ENCODE data around the gene SSC5D. TPM values are rescaled to one million over a fixed set of nuclear protein-coding genes. Genes with fewer than 3 reads are reported as not detected.
A peak's percentile ranks its signal among the peaks of the same experiment; 100 is the strongest.

Gene SSC5D
- total RNA-seq, 2 donors from 2014 or later, result 0.39 to 0.53 TPM

GRCh38 chr19:55535173-55535964 is 47.1 kb downstream of the SSC5D start:
- Mint-ChIP-seq H3K9me3 (no peaks in the 10 kb centered on the region), H3K27ac (no peak overlapping the region), H3K36me3 (no peaks in the 10 kb centered on the region)
- no peak for DNase-seq (ENCODE audit: low spot score in 2 of 2)
- no peak for ATAC-seq

DNA sequence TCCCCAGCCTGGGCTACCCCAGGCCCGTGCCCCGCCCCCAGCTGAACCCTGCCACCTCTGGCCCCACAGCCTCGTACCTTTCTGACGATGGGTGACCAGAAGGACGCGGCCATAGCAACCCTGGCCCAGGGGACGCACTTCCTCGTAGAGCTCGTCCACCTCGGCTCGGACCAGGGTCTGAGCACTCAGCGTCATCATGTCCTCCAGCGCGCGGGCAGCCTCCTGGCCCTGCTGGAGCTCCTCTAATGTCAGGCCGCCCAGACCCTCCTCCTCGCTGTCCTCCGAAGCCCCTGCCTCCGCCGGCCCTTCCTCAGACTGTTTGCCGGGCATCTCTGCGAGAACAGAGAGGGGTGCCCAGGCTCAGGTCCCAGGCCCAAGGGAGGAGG is 47.7 kb downstream of the SSC5D start:
- H3K27ac Mint-ChIP-seq, result no peak overlapping the region
- DNase-seq (ENCODE audit: low spot score in 2 of 2) (no peak), ATAC-seq (no peak)
- H3K9me3 Mint-ChIP-seq, result no peaks in the 10 kb centered on the region
- H3K36me3 Mint-ChIP-seq, result no peaks in the 10 kb centered on the region

- no peak overlapping the region for H3K27ac Mint-ChIP-seq
- DNase-seq (ENCODE audit: low spot score in 2 of 2), result no peak
- no peaks in the 10 kb centered on the region for H3K9me3 Mint-ChIP-seq
- no peak for ATAC-seq
- H3K36me3 Mint-ChIP-seq, result no peaks in the 10 kb centered on the region
Measured at GRCh38 chr19:55536366-55536765, 48.1 kb downstream of the SSC5D start.

- ATAC-seq (no peak), DNase-seq (ENCODE audit: low spot score in 2 of 2) (no peak)
- no peaks in the 10 kb centered on the region for H3K9me3 Mint-ChIP-seq
- no peaks in the 10 kb centered on the region for H3K36me3 Mint-ChIP-seq
- H3K27ac Mint-ChIP-seq, result no peak within 1 kb of the TSS
Measured at GRCh38 chr19:55536951-55537740, 48.9 kb downstream of the SSC5D start, which contains the start of gene SBK2. SBK2 (minus strand) TSS chr19:55537133; CDS start chr19:55536294, 839 bp downstream.

DNA sequence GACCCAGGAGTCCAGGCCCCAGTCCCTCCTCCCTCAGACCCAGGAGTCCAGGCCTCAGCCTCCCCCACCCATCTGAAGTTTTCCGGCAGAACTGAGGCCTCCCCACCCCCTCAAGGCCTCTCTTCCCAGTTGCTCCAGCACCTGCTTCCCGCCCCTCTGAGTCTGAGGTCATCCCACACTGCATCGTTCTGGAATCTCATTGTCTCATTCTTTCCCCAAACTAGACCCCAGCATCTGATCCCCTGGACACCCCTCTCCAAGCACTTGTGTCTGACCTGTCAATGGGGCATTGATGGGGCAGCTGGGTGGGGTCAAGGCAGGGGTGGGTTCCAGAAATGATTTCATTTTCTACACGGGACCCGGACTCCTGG is 49.5 kb downstream of the SSC5D start:
- ATAC-seq (no peak), DNase-seq (ENCODE audit: low spot score in 2 of 2) (no peak)
- H3K36me3 Mint-ChIP-seq, result no peaks in the 10 kb centered on the region
- no peaks in the 10 kb centered on the region for H3K9me3 Mint-ChIP-seq
- H3K27ac Mint-ChIP-seq, result no peak overlapping the region

DNA sequence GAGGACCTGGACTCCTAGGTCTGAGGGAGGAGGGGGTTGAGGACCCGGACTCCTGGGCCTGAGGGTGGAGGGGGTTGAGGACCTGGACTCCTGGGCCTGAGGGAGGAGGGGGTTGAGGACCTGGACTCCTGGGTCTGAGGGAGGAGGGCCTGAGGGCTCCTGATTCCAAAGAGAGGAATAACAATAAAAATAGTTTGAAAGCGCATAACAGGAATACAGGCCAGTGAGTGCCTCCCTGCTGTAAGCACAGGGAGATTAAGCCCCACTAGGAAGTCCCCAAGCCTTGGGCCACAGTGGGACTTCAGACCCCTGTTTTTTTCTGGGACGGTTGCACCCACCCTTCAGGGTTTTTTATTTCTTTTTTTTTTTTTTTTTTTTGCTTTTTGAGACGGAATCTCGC is 49.9 kb downstream of the SSC5D start:
- Mint-ChIP-seq H3K36me3 (no peaks in the 10 kb centered on the region), H3K27ac (no peak overlapping the region), H3K9me3 (peaks cover 0 to under 1% of the 10 kb centered on the region in 2 donors)
- ATAC-seq (no peak), DNase-seq (ENCODE audit: low spot score in 2 of 2) (no peak)

DNA sequence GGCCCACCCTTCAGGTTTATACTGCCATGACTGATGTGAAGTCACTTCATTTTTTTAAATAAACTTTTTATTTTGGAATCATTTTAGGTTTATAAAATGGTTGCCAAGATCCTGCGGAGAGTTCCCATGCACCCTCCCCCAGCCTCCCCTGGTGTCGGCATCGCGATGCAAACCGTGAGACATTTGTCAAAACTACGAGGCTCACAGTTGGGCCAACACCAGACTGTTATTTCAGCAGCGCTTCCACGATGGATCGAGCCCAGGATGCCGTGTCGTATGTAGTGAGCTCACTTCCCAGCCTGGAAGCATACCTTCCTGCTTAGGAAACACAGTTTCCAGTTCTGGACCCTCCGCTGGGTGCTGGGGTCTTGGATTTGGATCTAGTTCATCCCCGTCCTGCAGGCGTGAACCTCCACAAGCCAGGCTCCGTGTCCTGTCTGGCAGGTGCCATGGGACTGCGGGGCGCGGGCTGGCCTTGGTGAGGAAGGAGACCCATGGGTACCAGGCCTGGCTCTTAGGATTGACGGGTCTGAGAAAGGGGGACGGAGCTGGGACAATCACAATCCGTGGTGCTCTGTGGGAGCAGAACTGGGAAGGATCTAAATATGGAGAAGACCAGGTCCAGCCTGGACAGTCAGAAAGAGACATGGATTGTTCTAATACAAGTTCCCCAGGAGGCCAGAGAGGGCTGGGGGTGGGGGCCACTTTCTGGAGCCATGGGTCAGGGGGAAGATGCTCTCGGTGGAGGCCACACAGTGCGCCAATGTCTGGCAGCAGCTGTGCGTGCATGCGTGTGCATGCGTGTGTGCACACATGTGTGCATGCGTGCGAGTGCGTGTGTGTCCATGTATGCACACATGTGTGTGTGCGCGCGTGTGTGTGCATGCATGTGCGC is 51.1 kb downstream of the SSC5D start:
- H3K9me3 Mint-ChIP-seq, result peaks cover 4% of the 10 kb centered on the region in 2 donors

GRCh38 chr19:55540619-55541018 is 52.4 kb downstream of the SSC5D start:
- ATAC-seq (no peak), DNase-seq (ENCODE audit: low spot score in 2 of 2) (no peak)
- H3K27ac Mint-ChIP-seq, result no peak overlapping the region
- no peaks in the 10 kb centered on the region for H3K36me3 Mint-ChIP-seq
- peaks cover 4% of the 10 kb centered on the region in 2 donors for H3K9me3 Mint-ChIP-seq

More for the DNA sequence above, 51.1 kb downstream of the SSC5D start:
- H3K36me3 Mint-ChIP-seq, result no peaks in the 10 kb centered on the region
- ATAC-seq (no peak), DNase-seq (ENCODE audit: low spot score in 2 of 2) (no peak)
- H3K27ac Mint-ChIP-seq, result no peak overlapping the region

DNA sequence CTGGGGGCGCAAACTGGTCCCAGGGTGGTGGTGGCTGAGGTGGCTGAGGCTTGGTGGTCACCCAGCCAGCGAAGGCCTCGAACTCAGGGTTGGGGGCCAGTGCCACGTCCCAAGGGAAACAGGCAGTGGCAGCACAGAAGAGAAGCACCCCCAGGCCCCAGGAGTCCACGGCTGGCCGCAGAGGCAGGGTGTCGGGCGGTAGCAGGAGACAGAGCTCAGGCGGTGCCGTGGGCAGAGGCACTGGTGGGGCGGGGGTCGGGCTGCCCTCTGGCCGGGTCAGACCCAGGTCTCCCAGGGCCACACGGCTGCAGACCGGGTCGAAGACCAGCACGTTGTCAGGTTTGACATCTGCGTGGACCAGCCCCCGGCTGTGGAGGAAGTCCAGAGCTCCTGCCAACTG is 52.9 kb downstream of the SSC5D start:
- H3K36me3 Mint-ChIP-seq, result no peaks in the 10 kb centered on the region
- no peak overlapping the region for H3K27ac Mint-ChIP-seq
- no peak for DNase-seq (ENCODE audit: low spot score in 2 of 2)
- H3K9me3 Mint-ChIP-seq, result peaks cover 4% of the 10 kb centered on the region in 2 donors
- ATAC-seq, result no peak

- Mint-ChIP-seq H3K27ac (no peak overlapping the region), H3K36me3 (no peaks in the 10 kb centered on the region), H3K9me3 (peaks cover 4% of the 10 kb centered on the region in 2 donors)
- DNase-seq (ENCODE audit: low spot score in 2 of 2) (no peak), ATAC-seq (no peak)
Measured at GRCh38 chr19:55542292-55542855, 54.1 kb downstream of the SSC5D start.

- DNase-seq (ENCODE audit: low spot score in 2 of 2) (no peak), ATAC-seq (no peak)
- Mint-ChIP-seq H3K9me3 (peaks cover 4% of the 10 kb centered on the region in 2 donors), H3K27ac (no peak overlapping the region), H3K36me3 (no peaks in the 10 kb centered on the region)
Measured at GRCh38 chr19:55543567-55543966, 55.3 kb downstream of the SSC5D start.

GRCh38 chr19:55544014-55544413 is 55.8 kb downstream of the SSC5D start:
- no peak for DNase-seq (ENCODE audit: low spot score in 2 of 2)
- no peak overlapping the region for H3K27ac Mint-ChIP-seq
- H3K36me3 Mint-ChIP-seq, result no peaks in the 10 kb centered on the region
- peaks cover 4% of the 10 kb centered on the region in 2 donors for H3K9me3 Mint-ChIP-seq
- ATAC-seq, result no peak

DNA sequence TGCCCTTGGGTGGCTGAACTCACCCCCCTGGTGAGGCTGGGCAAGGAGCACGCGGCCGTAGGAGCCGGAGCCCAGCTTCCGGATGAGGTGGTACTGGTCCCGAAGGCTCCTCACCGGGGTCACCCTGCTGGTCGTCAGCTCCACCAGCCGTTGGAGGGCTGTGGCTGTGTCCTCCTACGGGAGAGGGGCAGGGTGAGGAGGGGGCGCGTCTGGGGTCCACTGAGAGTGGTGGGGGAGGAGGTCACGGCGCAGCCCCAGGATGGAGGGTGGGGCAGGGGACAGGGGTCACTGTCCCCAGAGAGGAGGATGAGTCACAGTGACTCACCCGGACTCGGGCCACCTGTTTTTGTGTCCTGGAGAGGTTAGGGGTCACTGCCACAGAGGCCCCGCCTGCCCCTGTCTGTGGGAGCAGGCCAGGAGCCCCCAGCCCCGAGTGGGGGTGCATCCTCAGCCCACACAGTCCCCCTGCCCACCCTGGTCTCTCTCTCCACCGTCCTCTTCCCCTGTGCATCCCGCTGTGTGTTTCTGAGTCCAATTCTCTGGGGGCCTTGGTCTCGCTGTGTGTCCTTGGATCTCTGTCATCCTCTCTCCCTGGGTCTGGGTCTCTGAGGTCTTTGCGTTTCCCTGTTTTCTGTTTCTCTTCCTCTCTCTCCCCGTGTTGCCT is 56.7 kb downstream of the SSC5D start:
- Mint-ChIP-seq H3K36me3 (no peaks in the 10 kb centered on the region), H3K9me3 (peaks cover 4% of the 10 kb centered on the region in 2 donors), H3K27ac (peak overlapping the region; percentile 54 to 59)
- no peak for DNase-seq (ENCODE audit: low spot score in 2 of 2)
- ATAC-seq, result no peak

GRCh38 chr19:55545443-55545842 is 57.2 kb downstream of the SSC5D start, which contains the start of gene SBK3:
SBK3 (minus strand) TSS chr19:55545543; CDS start chr19:55545543, 0 bp downstream.
- ATAC-seq, result no peak
- no peak for DNase-seq (ENCODE audit: low spot score in 2 of 2)
- H3K9me3 Mint-ChIP-seq, result peaks cover 4% of the 10 kb centered on the region in 2 donors
- H3K27ac Mint-ChIP-seq, result peak within 1 kb of the TSS; percentile 54 to 59
- no peaks in the 10 kb centered on the region for H3K36me3 Mint-ChIP-seq

- no peak for DNase-seq (ENCODE audit: low spot score in 2 of 2)
- ATAC-seq, result no peak
- peaks cover 4% of the 10 kb centered on the region in 2 donors for H3K9me3 Mint-ChIP-seq
- peak overlapping the region in 1 of 2 donors; percentile 59 for H3K27ac Mint-ChIP-seq
- no peaks in the 10 kb centered on the region for H3K36me3 Mint-ChIP-seq
Measured at GRCh38 chr19:55546011-55546410, 57.8 kb downstream of the SSC5D start.
